KOPT-K1 (cell line): Measurements from ENCODE around the gene GRAMD1A.
"Not testable (repeated sequence)": the region's sequence is repeated elsewhere in the genome, so short reads cannot be mapped to it uniquely, and the experiment has no call there.

Source experiments
- H3K27ac ChIP-seq: fragments of 200-600 bp; sonication (generic); 2 replicates; pipeline ENCODE4 v1.5.1; 2016; ENCODE audit warnings: antibody characterized with exemption, mild to moderate bottlenecking, low read depth, low read length; ENCODE audit not compliant: poor library complexity, severe bottlenecking
- H3K36me3 ChIP-seq: fragments of 200-600 bp; sonication (generic); 2 replicates; pipeline ENCODE4 v1.5.1; 2017; ENCODE audit warnings: antibody characterized with exemption, mild to moderate bottlenecking, low read length, moderate library complexity; ENCODE audit not compliant: insufficient read depth
- H3K9me3 ChIP-seq: fragments of 200-600 bp; sonication (generic); 2 replicates; pipeline ENCODE4 v1.5.1; 2017; ENCODE audit warnings: antibody characterized with exemption, low read length, mild to moderate bottlenecking; ENCODE audit not compliant: insufficient read depth, poor library complexity, severe bottlenecking

Gene GRAMD1A

DNA sequence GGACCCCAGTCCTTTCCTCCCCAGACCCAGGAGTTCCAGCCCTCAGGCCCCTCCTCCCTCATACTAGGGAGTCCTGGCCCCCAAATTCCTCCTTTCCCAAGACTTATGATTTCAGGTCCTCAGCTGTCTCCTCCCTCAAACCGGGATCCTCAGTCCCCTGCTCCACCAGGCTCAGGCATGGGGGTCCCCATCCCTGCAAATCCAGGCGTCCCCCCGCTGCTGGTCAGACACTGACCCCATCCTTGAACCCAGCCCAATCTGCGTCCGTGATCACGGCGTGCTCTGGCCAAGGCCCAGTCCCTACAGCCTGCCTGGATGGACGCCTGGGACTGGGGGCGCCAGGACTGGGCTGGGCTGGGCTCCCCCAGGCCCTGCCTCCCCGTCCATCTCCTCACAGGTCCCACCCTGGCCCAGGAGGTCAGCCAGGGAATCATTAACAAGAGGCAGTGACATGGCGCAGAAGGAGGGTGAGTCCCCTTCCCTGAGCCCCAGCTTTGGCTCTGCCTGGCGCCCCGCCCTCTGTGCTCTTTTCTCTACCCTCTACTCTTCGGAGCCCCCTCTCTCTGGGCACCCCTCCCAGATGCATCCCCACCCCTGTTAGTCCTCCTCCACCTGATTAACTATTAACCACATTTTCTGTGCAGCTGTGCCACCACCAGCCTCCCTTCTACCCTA is 42.1 kb downstream of the GRAMD1A start:
- no peaks in the 10 kb centered on the region for H3K9me3 ChIP-seq
- no peak overlapping the region for H3K27ac ChIP-seq
- no peaks in the 10 kb centered on the region for H3K36me3 ChIP-seq

DNA sequence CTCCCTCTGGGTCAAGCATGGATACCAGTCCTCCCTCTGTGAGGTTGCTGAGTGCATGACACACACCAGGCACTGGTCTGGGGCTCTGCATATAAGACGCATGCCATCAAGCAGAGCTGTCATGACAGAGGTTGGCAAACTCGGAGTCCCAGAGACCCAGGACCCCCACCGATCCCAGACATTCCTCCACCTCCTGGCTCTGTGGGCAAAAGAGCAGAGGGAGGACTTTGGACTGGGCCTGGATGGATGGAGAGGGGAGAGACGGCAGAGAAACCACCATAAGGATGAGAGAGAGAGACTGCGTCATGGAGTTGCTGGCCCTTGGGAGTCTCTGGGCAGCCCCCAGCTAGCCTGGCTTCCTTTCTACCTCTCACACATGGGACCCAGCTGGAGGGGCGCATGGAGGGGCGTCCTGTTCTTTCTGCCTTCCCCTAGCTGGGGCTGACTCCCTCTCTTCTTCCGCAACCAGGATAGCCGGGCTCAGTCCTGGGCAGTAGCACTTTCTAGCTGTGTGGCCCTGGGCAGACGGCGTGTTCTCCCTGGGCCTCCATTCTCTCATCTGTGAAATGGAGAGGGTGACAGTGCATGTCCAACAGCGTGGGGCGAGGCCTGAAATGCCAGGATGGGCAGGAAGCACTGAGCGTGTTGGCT is 43.0 kb downstream of the GRAMD1A start:
- Histone ChIP-seq H3K27ac (no peak overlapping the region), H3K9me3 (no peaks in the 10 kb centered on the region), H3K36me3 (no peaks in the 10 kb centered on the region)

DNA sequence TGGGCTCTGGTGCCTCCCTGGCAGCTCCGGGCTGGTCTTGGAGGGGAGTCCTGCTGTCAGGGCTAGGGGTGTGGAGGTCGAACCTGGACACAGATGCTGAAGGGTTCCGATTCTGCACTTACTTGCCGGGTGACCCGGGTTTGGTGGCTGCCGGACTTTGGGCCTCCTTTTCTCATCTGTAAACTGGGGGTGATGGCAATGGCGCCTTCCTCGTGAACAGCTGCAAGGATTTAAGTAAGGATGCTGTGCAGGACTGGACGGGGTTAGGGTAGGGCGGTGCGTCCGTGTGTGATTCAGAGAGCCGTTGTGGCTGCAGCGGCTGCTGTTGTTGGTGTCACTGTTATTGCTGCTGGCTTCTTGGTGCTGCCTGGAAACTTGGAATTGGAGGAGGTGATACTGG is 43.8 kb downstream of the GRAMD1A start:
- H3K9me3 ChIP-seq, result no peaks in the 10 kb centered on the region
- H3K36me3 ChIP-seq, result no peaks in the 10 kb centered on the region
- no peak overlapping the region for H3K27ac ChIP-seq

DNA sequence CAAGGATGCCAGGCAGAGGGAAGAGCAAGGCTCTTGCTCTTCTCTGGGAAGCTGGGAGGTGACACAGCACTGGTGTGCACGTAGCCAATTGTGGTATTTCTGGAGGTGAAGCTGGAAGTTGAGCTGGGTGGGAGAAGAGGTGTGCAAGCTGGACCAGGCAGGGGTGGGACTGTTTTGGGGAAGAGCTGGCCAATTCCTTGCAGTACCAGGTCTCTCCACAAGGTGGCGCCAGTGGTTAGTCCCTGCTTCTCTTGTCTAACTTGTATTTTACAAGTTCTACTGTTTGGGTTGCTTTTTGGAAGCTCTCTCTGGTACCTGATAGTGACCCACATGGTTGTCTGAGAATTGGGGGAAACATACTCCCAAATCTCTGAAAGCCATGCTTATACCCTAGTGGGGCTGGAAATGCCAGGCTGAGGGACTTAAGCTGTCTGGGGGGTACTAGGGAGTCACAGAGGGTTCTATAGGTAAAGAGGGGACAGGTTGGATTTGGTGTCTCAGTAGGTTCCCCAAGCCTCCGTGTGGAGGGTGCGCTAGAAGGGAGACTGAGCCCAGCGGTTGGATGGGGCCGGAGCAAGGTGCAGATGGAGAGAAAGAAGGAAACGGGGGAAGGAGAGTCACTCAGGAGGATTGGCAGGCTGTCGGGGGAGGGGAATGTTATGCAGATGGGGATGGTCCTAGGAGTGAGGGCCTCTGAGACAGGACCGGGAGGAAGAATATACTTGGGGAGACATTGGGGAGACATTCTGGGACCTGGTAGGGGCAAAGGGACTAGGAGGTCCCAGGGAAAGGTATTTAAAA is 44.4 kb downstream of the GRAMD1A start:
- H3K9me3 ChIP-seq, result no peaks in the 10 kb centered on the region

DNA sequence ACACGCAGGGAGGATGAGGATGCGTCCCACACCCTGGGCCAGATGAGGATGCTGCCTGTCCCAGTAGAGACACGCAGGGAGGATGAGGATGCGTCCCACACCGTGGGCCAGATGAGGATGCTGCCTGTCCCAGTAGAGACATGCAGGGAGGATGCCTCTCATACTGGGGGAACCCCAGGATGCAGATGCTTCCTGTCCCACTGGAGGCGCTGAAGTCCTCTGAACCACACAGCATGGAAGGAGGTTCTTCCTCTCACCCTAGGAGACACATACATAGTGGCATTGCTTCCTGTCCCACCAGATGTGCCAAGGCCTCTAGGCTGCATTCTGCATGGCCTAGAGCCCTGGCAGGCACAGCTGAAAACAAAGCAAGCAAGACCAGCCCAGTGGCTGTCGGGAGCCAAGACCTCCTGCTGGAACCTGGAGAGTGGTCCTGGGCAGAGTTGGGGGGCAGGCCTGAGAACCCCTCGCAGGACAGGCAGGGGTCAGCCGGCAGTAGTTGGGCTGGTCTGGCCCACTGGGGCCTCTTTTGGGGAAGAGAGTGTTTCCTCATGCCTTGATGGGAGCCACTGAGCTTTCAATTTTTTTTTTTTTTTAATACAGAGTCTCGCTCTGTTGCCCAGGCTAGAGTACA is 45.7 kb downstream of the GRAMD1A start:
- Histone ChIP-seq H3K36me3 (no peaks in the 10 kb centered on the region), H3K9me3 (no peaks in the 10 kb centered on the region), H3K27ac (no peak overlapping the region)

More for the DNA sequence above, 44.4 kb downstream of the GRAMD1A start:
- no peaks in the 10 kb centered on the region for H3K36me3 ChIP-seq
- no peak overlapping the region for H3K27ac ChIP-seq

DNA sequence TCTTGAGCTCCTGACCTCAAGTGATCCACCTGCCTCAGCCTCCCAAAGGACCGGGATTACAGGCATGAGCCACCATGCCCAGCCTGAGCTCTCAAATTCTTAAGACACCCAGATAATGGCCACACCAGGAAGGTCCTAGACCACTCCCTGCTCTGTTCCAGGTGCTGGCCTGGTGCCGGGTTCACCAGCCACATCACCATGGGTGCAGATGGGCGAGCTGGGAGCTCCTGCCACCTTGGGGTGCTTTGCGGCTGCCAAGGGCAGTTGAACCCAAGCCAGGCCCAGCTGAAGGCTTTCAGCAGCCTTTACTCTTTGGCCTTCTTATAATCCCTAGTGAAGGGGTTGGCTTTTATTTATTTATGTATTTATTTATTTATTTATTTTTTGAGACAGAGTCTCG is 46.3 kb downstream of the GRAMD1A start:
- no peaks in the 10 kb centered on the region for H3K36me3 ChIP-seq
- no peak overlapping the region for H3K27ac ChIP-seq
- no peaks in the 10 kb centered on the region for H3K9me3 ChIP-seq

DNA sequence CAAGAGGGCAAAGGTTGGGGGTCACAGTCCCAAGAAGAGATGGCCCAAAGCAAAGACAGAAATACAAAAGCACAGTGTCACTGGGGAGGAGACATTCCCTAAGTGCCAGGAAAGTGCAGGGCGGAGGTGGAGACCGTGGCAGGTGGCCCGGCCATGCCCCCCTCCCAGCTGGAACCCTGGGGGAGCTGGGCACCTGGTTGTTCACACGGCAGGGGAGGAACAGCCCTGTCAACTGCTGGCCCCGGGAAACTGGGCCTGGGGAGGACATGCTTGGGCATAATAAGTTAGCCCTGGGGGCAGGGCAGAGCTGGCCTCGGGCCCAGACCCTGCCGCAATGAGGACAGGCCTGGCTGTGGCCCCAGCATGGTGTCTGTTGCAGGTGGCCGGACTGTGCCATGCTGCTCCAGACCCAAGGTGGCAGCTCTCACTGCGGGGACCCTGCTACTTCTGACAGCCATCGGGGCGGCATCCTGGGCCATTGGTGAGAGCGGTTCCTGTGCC is 48.8 kb downstream of the GRAMD1A start:
- no peak overlapping the region for H3K27ac ChIP-seq
- no peaks in the 10 kb centered on the region for H3K9me3 ChIP-seq
- no peaks in the 10 kb centered on the region for H3K36me3 ChIP-seq

DNA sequence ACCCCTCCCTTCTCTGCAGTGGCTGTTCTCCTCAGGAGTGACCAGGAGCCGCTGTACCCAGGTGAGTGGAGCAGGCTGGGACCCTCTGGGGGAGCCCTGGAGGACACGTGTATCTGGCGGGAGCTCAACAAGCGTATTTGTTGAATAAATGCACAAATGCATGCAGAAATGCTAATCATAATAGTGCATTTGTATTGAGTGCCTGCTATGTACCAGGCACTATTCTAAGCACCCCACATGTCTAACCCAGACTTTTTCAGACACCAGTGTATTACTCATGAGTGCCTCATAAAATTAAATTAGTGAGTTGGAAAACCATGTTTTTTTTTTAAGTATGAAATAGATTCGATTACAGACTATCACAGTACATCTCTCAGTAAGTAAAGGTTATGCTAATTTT is 49.3 kb downstream of the GRAMD1A start:
- Histone ChIP-seq H3K9me3 (no peaks in the 10 kb centered on the region), H3K27ac (no peak overlapping the region), H3K36me3 (no peaks in the 10 kb centered on the region)

DNA sequence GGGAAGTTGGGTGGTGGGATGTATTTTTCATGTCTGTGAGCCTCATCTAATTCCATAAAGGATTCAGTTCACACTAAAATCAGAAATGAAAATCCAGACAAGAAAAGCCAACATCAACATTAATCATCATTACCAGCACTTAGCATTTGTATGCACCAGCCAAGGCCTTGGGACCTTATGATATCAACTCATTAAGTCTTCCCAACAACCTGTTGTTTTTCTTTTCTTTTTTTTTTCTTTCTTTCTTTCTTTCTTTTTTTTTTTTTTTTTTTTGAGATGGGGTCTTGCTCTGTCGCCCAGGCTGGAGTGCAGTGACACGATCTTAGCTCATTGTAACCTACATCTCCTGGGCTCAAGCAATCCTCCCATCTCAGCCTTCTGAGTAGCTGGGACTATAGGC is 50.5 kb downstream of the GRAMD1A start:
- not testable (repeated sequence) for H3K36me3 ChIP-seq, H3K27ac ChIP-seq, H3K9me3 ChIP-seq

DNA sequence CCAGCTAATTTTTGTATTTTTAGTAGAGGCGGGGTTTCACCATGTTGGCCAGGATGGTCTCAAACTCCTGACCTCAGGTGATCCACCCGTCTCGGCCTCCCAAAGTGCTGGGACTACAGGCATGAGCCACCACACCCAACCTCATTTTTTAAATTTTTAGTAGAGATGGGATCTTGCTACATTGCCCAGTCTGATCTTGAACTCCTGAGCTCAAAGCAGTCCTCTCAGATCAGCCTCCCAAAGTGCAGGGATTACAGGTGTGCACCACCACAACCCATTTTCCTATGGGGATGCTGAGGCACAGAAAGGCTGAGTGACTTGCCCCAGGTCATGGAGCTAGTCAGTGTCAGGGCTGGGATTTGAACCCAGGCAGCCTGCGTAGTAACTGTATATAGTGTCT is 51.1 kb downstream of the GRAMD1A start:
- H3K27ac ChIP-seq, H3K9me3 ChIP-seq, H3K36me3 ChIP-seq: not testable (repeated sequence)

DNA sequence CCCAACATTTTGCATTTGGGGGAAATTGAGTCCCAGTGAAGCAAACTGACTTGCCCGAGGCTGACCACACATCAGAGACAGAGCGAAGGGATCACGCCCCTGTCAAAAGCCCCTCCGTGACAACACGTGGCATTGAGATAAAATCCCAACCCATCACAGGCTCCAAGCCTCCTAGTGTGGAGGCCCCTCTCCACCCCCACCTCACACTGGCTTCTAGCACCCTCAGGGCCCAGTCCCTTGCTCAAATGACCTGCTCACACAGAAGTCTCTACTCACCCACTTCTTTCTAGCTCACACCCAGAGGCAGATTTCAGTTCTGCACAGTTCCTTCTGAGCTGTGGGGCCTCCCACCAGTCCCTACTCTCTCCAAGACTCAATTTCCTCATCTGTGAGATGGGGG is 51.7 kb downstream of the GRAMD1A start:
- Histone ChIP-seq H3K9me3 (no peaks in the 10 kb centered on the region), H3K27ac (no peak overlapping the region), H3K36me3 (no peaks in the 10 kb centered on the region)

DNA sequence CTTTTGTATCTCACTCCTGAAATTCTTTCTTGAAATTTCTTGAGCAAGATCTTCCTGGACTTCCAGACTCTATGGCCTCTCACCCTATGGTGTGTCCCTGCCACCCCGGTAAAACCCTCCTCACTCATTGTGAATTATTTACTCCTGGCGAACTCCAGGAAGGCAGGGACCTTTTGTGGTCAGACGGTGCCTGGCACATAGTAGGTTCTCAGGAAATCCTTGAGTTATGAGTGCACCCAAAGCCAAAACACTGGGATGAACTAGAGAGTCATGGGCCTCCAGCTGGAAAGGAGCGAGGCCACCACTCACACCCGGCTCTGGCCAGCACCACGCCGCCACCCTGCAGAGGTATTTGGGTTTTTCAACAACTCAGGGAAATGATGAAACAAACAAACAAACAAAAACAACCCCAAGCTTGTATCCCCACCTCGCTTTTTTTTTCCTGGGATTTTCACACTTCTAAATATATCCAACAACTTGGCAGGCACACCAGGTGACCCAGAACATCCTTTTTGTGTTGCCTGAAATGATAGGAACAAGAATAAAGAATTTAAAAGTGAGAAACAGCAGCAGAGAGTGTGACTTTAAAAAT is 52.6 kb downstream of the GRAMD1A start:
- Histone ChIP-seq H3K27ac (no peak overlapping the region), H3K9me3 (no peaks in the 10 kb centered on the region), H3K36me3 (no peaks in the 10 kb centered on the region)

DNA sequence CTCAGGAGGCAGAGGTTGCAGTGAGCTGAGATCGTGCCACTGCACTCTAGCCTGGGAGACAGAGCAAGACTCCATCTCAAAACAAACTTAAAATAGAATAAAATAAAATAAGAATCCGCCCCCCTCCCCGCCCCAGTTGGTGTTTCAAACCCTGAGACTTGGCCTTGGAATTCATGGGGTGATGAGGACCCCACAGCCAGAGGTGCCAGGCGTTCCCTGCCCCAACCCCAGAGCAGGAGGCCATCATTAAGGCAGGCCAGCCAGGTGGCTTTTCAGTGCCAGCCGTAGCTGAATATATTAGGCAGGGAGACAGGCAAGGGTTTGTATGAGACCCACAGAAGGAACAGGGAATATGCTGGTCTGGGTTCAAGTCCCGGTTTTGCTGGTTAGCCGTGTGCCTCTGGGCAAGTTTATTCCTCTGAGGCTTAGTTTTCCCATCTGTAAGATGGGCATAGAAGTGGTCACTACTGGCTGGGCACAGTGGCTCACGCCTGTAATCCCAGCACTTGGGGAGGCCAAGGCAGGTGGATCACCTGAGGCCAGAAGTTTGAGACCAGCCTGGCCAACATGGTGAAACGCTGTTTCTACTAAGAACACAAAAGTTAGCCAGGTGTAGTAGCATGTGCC is 53.7 kb downstream of the GRAMD1A start:
- Histone ChIP-seq H3K9me3 (no peaks in the 10 kb centered on the region), H3K27ac (no peak overlapping the region), H3K36me3 (no peaks in the 10 kb centered on the region)

DNA sequence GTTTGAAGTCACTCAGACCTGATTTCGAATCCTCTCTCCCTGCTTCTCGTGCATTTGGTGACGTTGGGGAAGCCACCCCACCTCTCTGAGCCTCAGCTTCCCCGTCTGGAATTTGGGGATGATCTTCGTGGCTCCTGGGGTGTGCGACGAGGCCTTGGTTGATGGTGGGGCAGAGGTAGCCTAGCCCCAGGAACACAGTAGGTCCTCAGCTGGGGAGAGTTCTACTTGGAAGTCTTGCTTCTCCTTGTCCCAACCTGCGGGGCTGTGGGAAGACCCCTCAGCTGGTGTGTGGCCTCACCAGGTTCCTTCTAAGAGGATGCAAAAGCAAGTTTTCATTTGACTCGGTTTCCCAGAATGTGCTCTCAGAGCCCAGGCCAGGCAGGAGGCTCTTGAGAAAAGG is 54.5 kb downstream of the GRAMD1A start:
- Histone ChIP-seq H3K27ac (no peak overlapping the region), H3K9me3 (no peaks in the 10 kb centered on the region), H3K36me3 (no peaks in the 10 kb centered on the region)
